ENCODE results near the gene BCDIN3D. TPM values are rescaled to one million over a fixed set of nuclear protein-coding genes. Genes with fewer than 3 reads are reported as not detected.
"Not testable (repeated sequence)": the region's sequence is repeated elsewhere in the genome, so short reads cannot be mapped to it uniquely, and the experiment has no call there.

The BCDIN3D gene
- total and polyA plus RNA-seq, 5 donors from 2014 or later: 4.6 to 9.8 (median 8.6) TPM

GRCh38 chr12:49863946-49864797, 21.3 kb upstream of the BCDIN3D start:
- H3K4me3 ChIP-seq (ENCODE audit: low read depth, low read length): no peak overlapping the region
- H3K4me1 ChIP-seq (ENCODE audit: control insufficient read depth, insufficient read depth, low read length, poor library complexity, severe bottlenecking): no peaks in the 10 kb centered on the region
- no peaks in the 10 kb centered on the region for H3K36me3 ChIP-seq (ENCODE audit: control insufficient read depth, insufficient read depth, low read length)
- H3K27ac ChIP-seq (ENCODE audit: insufficient read depth, low read length, poor library complexity, severe bottlenecking): no peak overlapping the region
- Mint-ChIP-seq H3K27ac (peak overlapping the region in 2 of 3 donors; percentile 2 to 38), H3K9me3 (peaks cover 0 to 2% (median 0%) of the 10 kb centered on the region in 7 donors), H3K4me1 (no peaks in the 10 kb centered on the region), H3K4me3 (no peak overlapping the region), H3K36me3 (no peaks in the 10 kb centered on the region), H3K27me3 (peaks cover 21% of the 10 kb centered on the region)
- no peak for ATAC-seq (ENCODE audit: low read depth in 2 of 2)
- no peaks in the 10 kb centered on the region for H3K9me3 ChIP-seq (ENCODE audit: control insufficient read depth in 2 of 2, low read length in 2 of 2)
- H3K27me3 ChIP-seq (ENCODE audit: control insufficient read depth, insufficient read depth, low read length): no peaks in the 10 kb centered on the region
- DNase-seq: no peak

GRCh38 chr12:49860921-49861320, 18.0 kb upstream of the BCDIN3D start:
- H3K4me3 ChIP-seq (ENCODE audit: low read depth, low read length); H3K4me3 Mint-ChIP-seq; H3K9me3 ChIP-seq (ENCODE audit: control insufficient read depth in 2 of 2, low read length in 2 of 2); H3K4me1 ChIP-seq (ENCODE audit: control insufficient read depth, insufficient read depth, low read length, poor library complexity, severe bottlenecking); H3K27me3 ChIP-seq (ENCODE audit: control insufficient read depth, insufficient read depth, low read length); H3K9me3 Mint-ChIP-seq; H3K4me1 Mint-ChIP-seq; H3K27ac ChIP-seq (ENCODE audit: insufficient read depth, low read length, poor library complexity, severe bottlenecking); H3K27ac Mint-ChIP-seq; H3K36me3 ChIP-seq (ENCODE audit: control insufficient read depth, insufficient read depth, low read length); H3K36me3 Mint-ChIP-seq; ATAC-seq (ENCODE audit: low read depth in 2 of 2); DNase-seq: not testable (repeated sequence)
- peaks cover 30% of the 10 kb centered on the region for H3K27me3 Mint-ChIP-seq

GRCh38 chr12:49855890-49856289, 13.0 kb upstream of the BCDIN3D start:
- not testable (repeated sequence) for H3K36me3 Mint-ChIP-seq; H3K9me3 Mint-ChIP-seq; H3K27ac Mint-ChIP-seq; H3K27me3 ChIP-seq (ENCODE audit: control insufficient read depth, insufficient read depth, low read length); DNase-seq; H3K36me3 ChIP-seq (ENCODE audit: control insufficient read depth, insufficient read depth, low read length); H3K4me3 Mint-ChIP-seq; ATAC-seq (ENCODE audit: low read depth in 2 of 2); H3K27ac ChIP-seq (ENCODE audit: insufficient read depth, low read length, poor library complexity, severe bottlenecking); H3K4me1 ChIP-seq (ENCODE audit: control insufficient read depth, insufficient read depth, low read length, poor library complexity, severe bottlenecking); H3K9me3 ChIP-seq (ENCODE audit: control insufficient read depth in 2 of 2, low read length in 2 of 2); H3K4me1 Mint-ChIP-seq; H3K4me3 ChIP-seq (ENCODE audit: low read depth, low read length)
- H3K27me3 Mint-ChIP-seq: peaks cover 46% of the 10 kb centered on the region

GRCh38 chr12:49854976-49855375, 12.1 kb upstream of the BCDIN3D start:
- Mint-ChIP-seq H3K36me3 (no peaks in the 10 kb centered on the region), H3K9me3 (peaks cover 0 to 2% (median 0%) of the 10 kb centered on the region in 7 donors), H3K4me3 (no peak overlapping the region), H3K27ac (no peak overlapping the region), H3K4me1 (peaks cover 0 to 4% (median 0%) of the 10 kb centered on the region in 4 donors), H3K27me3 (peaks cover 50% of the 10 kb centered on the region)
- Histone ChIP-seq H3K4me3 (ENCODE audit: low read depth, low read length) (no peak overlapping the region), H3K27me3 (ENCODE audit: control insufficient read depth, insufficient read depth, low read length) (peaks cover 4% of the 10 kb centered on the region), H3K4me1 (ENCODE audit: control insufficient read depth, insufficient read depth, low read length, poor library complexity, severe bottlenecking) (no peaks in the 10 kb centered on the region), H3K36me3 (ENCODE audit: control insufficient read depth, insufficient read depth, low read length) (no peaks in the 10 kb centered on the region), H3K9me3 (ENCODE audit: control insufficient read depth in 2 of 2, low read length in 2 of 2) (no peaks in the 10 kb centered on the region), H3K27ac (ENCODE audit: insufficient read depth, low read length, poor library complexity, severe bottlenecking) (no peak overlapping the region)
- ATAC-seq (ENCODE audit: low read depth in 2 of 2) (no peak), DNase-seq (no peak)

GRCh38 chr12:49853671-49854070, 10.8 kb upstream of the BCDIN3D start:
- Mint-ChIP-seq H3K27ac (no peak overlapping the region), H3K4me3 (no peak overlapping the region), H3K36me3 (no peaks in the 10 kb centered on the region), H3K9me3 (peaks cover 0 to 2% (median 0%) of the 10 kb centered on the region in 7 donors), H3K27me3 (peaks cover 47% of the 10 kb centered on the region), H3K4me1 (peaks cover 0 to 4% (median 0%) of the 10 kb centered on the region in 4 donors)
- no peaks in the 10 kb centered on the region for H3K36me3 ChIP-seq (ENCODE audit: control insufficient read depth, insufficient read depth, low read length)
- ATAC-seq (ENCODE audit: low read depth in 2 of 2) (no peak), DNase-seq (no peak)
- H3K4me1 ChIP-seq (ENCODE audit: control insufficient read depth, insufficient read depth, low read length, poor library complexity, severe bottlenecking): no peaks in the 10 kb centered on the region
- H3K4me3 ChIP-seq (ENCODE audit: low read depth, low read length): no peak overlapping the region
- H3K27me3 ChIP-seq (ENCODE audit: control insufficient read depth, insufficient read depth, low read length): peaks cover 9% of the 10 kb centered on the region
- H3K9me3 ChIP-seq (ENCODE audit: control insufficient read depth in 2 of 2, low read length in 2 of 2): no peaks in the 10 kb centered on the region
- no peak overlapping the region for H3K27ac ChIP-seq (ENCODE audit: insufficient read depth, low read length, poor library complexity, severe bottlenecking)

GRCh38 chr12:49847161-49847560, 4.3 kb upstream of the BCDIN3D start:
- no peak overlapping the region for H3K4me3 ChIP-seq (ENCODE audit: low read depth, low read length)
- H3K36me3 Mint-ChIP-seq: no peaks in the 10 kb centered on the region
- ATAC-seq (ENCODE audit: low read depth in 2 of 2) (no peak), DNase-seq (peak in 1 of 3 donors; percentile 49)
- H3K4me1 ChIP-seq (ENCODE audit: control insufficient read depth, insufficient read depth, low read length, poor library complexity, severe bottlenecking): peaks cover 21% of the 10 kb centered on the region
- H3K4me3 Mint-ChIP-seq: peak overlapping the region in 2 of 4 donors; percentile 16 to 70
- peaks cover 31% of the 10 kb centered on the region for H3K27me3 Mint-ChIP-seq
- peak overlapping the region in 1 of 3 donors; percentile 48 for H3K27ac Mint-ChIP-seq
- H3K36me3 ChIP-seq (ENCODE audit: control insufficient read depth, insufficient read depth, low read length): no peaks in the 10 kb centered on the region
- peaks cover 0 to 2% (median 0%) of the 10 kb centered on the region in 7 donors for H3K9me3 Mint-ChIP-seq
- no peak overlapping the region for H3K27ac ChIP-seq (ENCODE audit: insufficient read depth, low read length, poor library complexity, severe bottlenecking)
- H3K9me3 ChIP-seq (ENCODE audit: control insufficient read depth in 2 of 2, low read length in 2 of 2): no peaks in the 10 kb centered on the region
- H3K4me1 Mint-ChIP-seq: peaks cover 0 to 27% (median 17%) of the 10 kb centered on the region in 4 donors
- peaks cover 12% of the 10 kb centered on the region for H3K27me3 ChIP-seq (ENCODE audit: control insufficient read depth, insufficient read depth, low read length)

- Histone ChIP-seq H3K9me3 (ENCODE audit: control insufficient read depth in 2 of 2, low read length in 2 of 2) (no peaks in the 10 kb centered on the region), H3K36me3 (ENCODE audit: control insufficient read depth, insufficient read depth, low read length) (no peaks in the 10 kb centered on the region), H3K27me3 (ENCODE audit: control insufficient read depth, insufficient read depth, low read length) (peaks cover 12% of the 10 kb centered on the region), H3K4me3 (ENCODE audit: low read depth, low read length) (no peak overlapping the region), H3K27ac (ENCODE audit: insufficient read depth, low read length, poor library complexity, severe bottlenecking) (no peak overlapping the region), H3K4me1 (ENCODE audit: control insufficient read depth, insufficient read depth, low read length, poor library complexity, severe bottlenecking) (peaks cover 26% of the 10 kb centered on the region)
- H3K36me3 Mint-ChIP-seq: no peaks in the 10 kb centered on the region
- peak overlapping the region in 2 of 4 donors; percentile 29 to 51 for H3K4me3 Mint-ChIP-seq
- DNase-seq: no peak
- ATAC-seq (ENCODE audit: low read depth in 2 of 2): no peak
- H3K9me3 Mint-ChIP-seq: peaks cover 0 to 2% (median 0%) of the 10 kb centered on the region in 7 donors
- H3K27me3 Mint-ChIP-seq: peaks cover 20% of the 10 kb centered on the region
- H3K4me1 Mint-ChIP-seq: peaks cover 0 to 38% (median 27%) of the 10 kb centered on the region in 4 donors
- no peak overlapping the region for H3K27ac Mint-ChIP-seq
These were observed 3.1 kb upstream of the BCDIN3D start for GRCh38 chr12:49846032-49846431.

Measured in CD4-positive, CD25-positive, alpha-beta regulatory T cell (primary cell).